Tibial nerve (tissue), 4 donors: Measurements from ENCODE around the gene BCL2.

Experiments
- EP300 ChIP-seq, 2 donors: sonication (generic); formaldehyde crosslinking; IDR thresholded peaks; one replicate each; pipeline ENCODE4 v1.6.1; 2017; ENCODE audit warnings: antibody characterized with exemption in 2 of 2, mild to moderate bottlenecking in 1 of 2
- TF ChIP-seq, protein P1 (sequence below), 5 experiments: fragments of 200-600 bp in 3 of 5; fragments of 450-650 bp in 2 of 5; sonication (generic) in 3 of 5; IDR thresholded peaks; one replicate each; pipeline ENCODE4 v1.5.1; 2016 to 2019; ENCODE audit warnings: antibody characterized with exemption in 5 of 5, mild to moderate bottlenecking in 3 of 5, moderate library complexity in 2 of 5

DNA sequence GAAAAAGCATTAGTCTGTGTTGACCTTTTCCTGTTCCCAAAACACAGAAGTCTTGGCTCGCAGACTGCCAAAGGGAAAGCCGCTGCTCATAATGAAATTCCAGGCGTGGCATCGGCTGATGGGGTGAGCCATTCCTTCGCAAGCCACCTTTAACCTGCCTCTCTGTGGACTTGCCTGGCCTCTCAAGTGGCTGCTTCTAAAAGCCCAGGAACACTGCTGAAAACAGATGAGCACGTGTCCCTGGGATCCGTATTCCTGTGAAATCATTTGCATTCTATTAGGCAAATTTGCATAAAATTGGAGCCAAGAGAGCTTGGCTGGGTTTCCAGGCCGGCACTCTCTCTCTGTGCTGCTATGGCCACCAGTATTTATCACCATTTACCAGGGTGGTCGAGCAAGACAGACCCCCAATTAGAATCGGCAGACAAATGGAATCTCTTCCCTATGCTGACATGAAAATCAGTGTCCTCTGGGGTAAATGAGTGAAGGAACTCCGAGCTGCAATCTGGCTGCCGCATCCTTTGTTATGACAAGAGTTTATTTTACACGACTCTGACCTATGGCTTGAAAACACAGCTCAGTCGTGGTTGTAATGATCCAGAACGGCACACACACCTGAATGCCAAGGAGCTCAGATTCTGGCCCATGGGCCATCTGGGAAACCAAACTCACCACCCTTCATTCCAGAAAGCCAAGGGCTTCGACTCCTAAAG lies 21.7 kb downstream of the BCL2 start:
- peak in 1 of 2 donors; percentile 42 for TF ChIP-seq EP300 (IDR thresholded peaks at IDR 0.05)
- TF ChIP-seq, protein P1, sequence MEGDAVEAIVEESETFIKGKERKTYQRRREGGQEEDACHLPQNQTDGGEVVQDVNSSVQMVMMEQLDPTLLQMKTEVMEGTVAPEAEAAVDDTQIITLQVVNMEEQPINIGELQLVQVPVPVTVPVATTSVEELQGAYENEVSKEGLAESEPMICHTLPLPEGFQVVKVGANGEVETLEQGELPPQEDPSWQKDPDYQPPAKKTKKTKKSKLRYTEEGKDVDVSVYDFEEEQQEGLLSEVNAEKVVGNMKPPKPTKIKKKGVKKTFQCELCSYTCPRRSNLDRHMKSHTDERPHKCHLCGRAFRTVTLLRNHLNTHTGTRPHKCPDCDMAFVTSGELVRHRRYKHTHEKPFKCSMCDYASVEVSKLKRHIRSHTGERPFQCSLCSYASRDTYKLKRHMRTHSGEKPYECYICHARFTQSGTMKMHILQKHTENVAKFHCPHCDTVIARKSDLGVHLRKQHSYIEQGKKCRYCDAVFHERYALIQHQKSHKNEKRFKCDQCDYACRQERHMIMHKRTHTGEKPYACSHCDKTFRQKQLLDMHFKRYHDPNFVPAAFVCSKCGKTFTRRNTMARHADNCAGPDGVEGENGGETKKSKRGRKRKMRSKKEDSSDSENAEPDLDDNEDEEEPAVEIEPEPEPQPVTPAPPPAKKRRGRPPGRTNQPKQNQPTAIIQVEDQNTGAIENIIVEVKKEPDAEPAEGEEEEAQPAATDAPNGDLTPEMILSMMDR (IDR thresholded peaks at IDR 0.05) = no peak
